HG03103 (cell line): ENCODE results near the gene RBM26.
A peak's percentile ranks its signal among the peaks of the same experiment; 100 is the strongest.
"Not testable (repeated sequence)": the region's sequence is repeated elsewhere in the genome, so short reads cannot be mapped to it uniquely, and the experiment has no call there.

Source experiments
- ATAC-seq: cut with Tn5 transposase; IDR thresholded peaks from one replicate; pipeline ENCODE4 v1.9.1; 2021; ENCODE audit warnings: low read depth; ENCODE audit not compliant: unreplicated experiment

RBM26 gene

GRCh38 chr13:79389026-79389425 is 17.0 kb downstream of the RBM26 start:
- no peak for ATAC-seq

- no peak for ATAC-seq
These were observed 18.2 kb downstream of the RBM26 start for GRCh38 chr13:79387853-79388252.

GRCh38 chr13:79386125-79386826 is 19.8 kb downstream of the RBM26 start:
- peak; percentile 4 for ATAC-seq

GRCh38 chr13:79385694-79386093 is 20.4 kb downstream of the RBM26 start:
- ATAC-seq, result peak; percentile 93

GRCh38 chr13:79384022-79384610 is 21.9 kb downstream of the RBM26 start:
- ATAC-seq, result no peak

- ATAC-seq, result peak; percentile 44
These were observed 23.3 kb downstream of the RBM26 start for GRCh38 chr13:79382545-79383275.

- no peak for ATAC-seq
These were observed 25.1 kb downstream of the RBM26 start for GRCh38 chr13:79380997-79381396.

- ATAC-seq, result no peak
These were observed 26.8 kb downstream of the RBM26 start for GRCh38 chr13:79379274-79379673.

- ATAC-seq, result no peak
These were observed 29.2 kb downstream of the RBM26 start for GRCh38 chr13:79376843-79377242.

GRCh38 chr13:79374578-79374977 is 31.5 kb downstream of the RBM26 start:
- no peak for ATAC-seq

GRCh38 chr13:79373916-79374315 is 32.1 kb downstream of the RBM26 start:
- no peak for ATAC-seq

GRCh38 chr13:79369226-79369625 is 36.8 kb downstream of the RBM26 start:
- no peak for ATAC-seq

GRCh38 chr13:79365981-79366380 is 40.1 kb downstream of the RBM26 start:
- no peak for ATAC-seq

- ATAC-seq, result no peak
These were observed 44.8 kb downstream of the RBM26 start for GRCh38 chr13:79361299-79361698.

- ATAC-seq, result peak; percentile 70
These were observed 46.0 kb downstream of the RBM26 start for GRCh38 chr13:79360095-79360494.

GRCh38 chr13:79359064-79359463 is 47.0 kb downstream of the RBM26 start:
- no peak for ATAC-seq

- no peak for ATAC-seq
These were observed 51.8 kb downstream of the RBM26 start for GRCh38 chr13:79354285-79354684.

GRCh38 chr13:79353693-79354092 is 52.4 kb downstream of the RBM26 start:
- ATAC-seq, result no peak

- ATAC-seq, result no peak
These were observed 53.9 kb downstream of the RBM26 start for GRCh38 chr13:79352107-79352506.

- not testable (repeated sequence) for ATAC-seq
These were observed 56.4 kb downstream of the RBM26 start for GRCh38 chr13:79349608-79350007.

- no peak for ATAC-seq
These were observed 57.0 kb downstream of the RBM26 start for GRCh38 chr13:79349011-79349410.
